SK-N-SH treated with all-trans-retinoic acid at 6 μM for 48 hours (cell line): ENCODE results near the gene PARVB.

Source experiments
- ATAC-seq: fragments of 200-7000 bp; cut with Tn5 transposase; 3 replicates; pipeline ENCODE4 v1.9.1; 2020; ENCODE audit warnings: mild to moderate bottlenecking, moderate library complexity
- ARNTL ChIP-seq: fragments of 450-650 bp; formaldehyde crosslinking; IDR thresholded peaks from 2 replicates; pipeline ENCODE4 v1.5.0; 2020; ENCODE audit warnings: low read depth, mild to moderate bottlenecking, moderate library complexity, borderline replicate concordance
- CREB5 ChIP-seq: fragments of 250-450 bp; sonication (Bioruptor Pico); IDR thresholded peaks from 2 replicates; pipeline ENCODE4 v1.5.1; 2020; ENCODE audit warnings: low read depth, mild to moderate bottlenecking, moderate library complexity
- CSDC2 ChIP-seq: fragments of 250-450 bp; sonication (Bioruptor Pico); IDR thresholded peaks from 2 replicates; pipeline ENCODE4 v1.5.0; 2020; ENCODE audit warnings: mild to moderate bottlenecking, moderate library complexity
- ESRRG ChIP-seq: fragments of 250-450 bp; sonication (Bioruptor Pico); IDR thresholded peaks from 2 replicates; pipeline ENCODE4 v1.6.1; 2021; ENCODE audit warnings: mild to moderate bottlenecking
- ISL1 ChIP-seq: fragments of 250-450 bp; sonication (Bioruptor Pico); IDR thresholded peaks from 2 replicates; pipeline ENCODE4 v2.1.2; 2022; ENCODE audit warnings: mild to moderate bottlenecking, moderate library complexity
- OSR1 ChIP-seq: fragments of 250-450 bp; sonication (Bioruptor Pico); IDR thresholded peaks from 2 replicates; pipeline ENCODE4 v1.8.0; 2022; ENCODE audit warnings: moderate library complexity, mild to moderate bottlenecking, inconsistent platforms
- PPARA ChIP-seq: fragments of 250-450 bp; sonication (Bioruptor Pico); IDR thresholded peaks from 2 replicates; pipeline ENCODE4 v1.5.0; 2020; ENCODE audit warnings: mild to moderate bottlenecking, borderline replicate concordance
- RARB ChIP-seq: fragments of 250-450 bp; sonication (Bioruptor Pico); IDR thresholded peaks from 2 replicates; pipeline ENCODE4 v1.8.0; 2021; ENCODE audit warnings: mild to moderate bottlenecking, moderate library complexity
- SNAI2 ChIP-seq: fragments of 250-450 bp; sonication (Bioruptor Pico); IDR thresholded peaks from 2 replicates; pipeline ENCODE4 v1.5.0; 2020; ENCODE audit warnings: mild to moderate bottlenecking, moderate library complexity
- TCF4 ChIP-seq: fragments of 250-450 bp; sonication (Bioruptor Pico); IDR thresholded peaks from 2 replicates; pipeline ENCODE4 v1.8.0; 2021; ENCODE audit warnings: mild to moderate bottlenecking, moderate library complexity, borderline replicate concordance
- TOX ChIP-seq: fragments of 250-450 bp; sonication (Bioruptor Pico); IDR thresholded peaks from 2 replicates; pipeline ENCODE4 v1.8.0; 2021; ENCODE audit warnings: mild to moderate bottlenecking, moderate library complexity, borderline replicate concordance
- ZC3H10 ChIP-seq: fragments of 250-450 bp; sonication (Bioruptor Pico); IDR thresholded peaks from 2 replicates; pipeline ENCODE4 v1.5.1; 2021; ENCODE audit warnings: mild to moderate bottlenecking, moderate library complexity
- ZFP3 ChIP-seq: fragments of 250-450 bp; sonication (Bioruptor Pico); IDR thresholded peaks from 2 replicates; pipeline ENCODE4 v1.5.0; 2020; ENCODE audit warnings: mild to moderate bottlenecking, moderate library complexity
- ZFP30 ChIP-seq: fragments of 450-650 bp; formaldehyde crosslinking; IDR thresholded peaks from 2 replicates; pipeline ENCODE4 v1.5.0; 2022; ENCODE audit warnings: mild to moderate bottlenecking, moderate library complexity
- ZNF565 ChIP-seq: fragments of 450-650 bp; formaldehyde crosslinking; conservative IDR thresholded peaks from 2 replicates; pipeline ENCODE4 v1.5.0; 2020; ENCODE audit warnings: low read depth, mild to moderate bottlenecking, moderate library complexity
- ZNF70 ChIP-seq: fragments of 450-650 bp; formaldehyde crosslinking; IDR thresholded peaks from 2 replicates; pipeline ENCODE4 v1.5.0; 2020; ENCODE audit warnings: mild to moderate bottlenecking, moderate library complexity
- ZNF8 ChIP-seq: fragments of 450-650 bp; formaldehyde crosslinking; IDR thresholded peaks from 2 replicates; pipeline ENCODE4 v1.5.0; 2020; ENCODE audit warnings: mild to moderate bottlenecking, moderate library complexity
- TF ChIP-seq, protein P1 (sequence below): fragments of 250-450 bp; sonication (Bioruptor Pico); IDR thresholded peaks from 2 replicates; pipeline ENCODE4 v1.8.0; 2020; ENCODE audit warnings: mild to moderate bottlenecking, moderate library complexity, borderline replicate concordance
- TF ChIP-seq, protein P2 (sequence below): fragments of 250-450 bp; sonication (Bioruptor Pico); IDR thresholded peaks from 2 replicates; pipeline ENCODE4 v1.8.0; 2021; ENCODE audit warnings: low read depth, mild to moderate bottlenecking, moderate library complexity, borderline replicate concordance
- TF ChIP-seq, protein P3 (sequence below): fragments of 250-450 bp; sonication (Bioruptor Pico); IDR thresholded peaks from 2 replicates; pipeline ENCODE4 v1.5.1; 2021; ENCODE audit warnings: mild to moderate bottlenecking, moderate library complexity

Gene PARVB

GRCh38 chr22:44026066-44026629 is 2.0 kb downstream of the PARVB start:
- no peak for ATAC-seq
- TF ChIP-seq TCF4 (CRISPR knock-in tag) (no peak), OSR1 (CRISPR knock-in tag) (no peak), ARNTL (no peak), ISL1 (CRISPR knock-in tag) (no peak), ZFP30 (CRISPR knock-in tag) (no peak), ESRRG (CRISPR knock-in tag) (no peak), ZNF8 (CRISPR knock-in tag) (no peak), SNAI2 (CRISPR knock-in tag) (no peak), PPARA (CRISPR knock-in tag) (no peak), ZC3H10 (CRISPR knock-in tag) (no peak), ZNF565 (CRISPR knock-in tag) (no peak), ZNF70 (CRISPR knock-in tag) (no peak)
- TF ChIP-seq, protein P1, sequence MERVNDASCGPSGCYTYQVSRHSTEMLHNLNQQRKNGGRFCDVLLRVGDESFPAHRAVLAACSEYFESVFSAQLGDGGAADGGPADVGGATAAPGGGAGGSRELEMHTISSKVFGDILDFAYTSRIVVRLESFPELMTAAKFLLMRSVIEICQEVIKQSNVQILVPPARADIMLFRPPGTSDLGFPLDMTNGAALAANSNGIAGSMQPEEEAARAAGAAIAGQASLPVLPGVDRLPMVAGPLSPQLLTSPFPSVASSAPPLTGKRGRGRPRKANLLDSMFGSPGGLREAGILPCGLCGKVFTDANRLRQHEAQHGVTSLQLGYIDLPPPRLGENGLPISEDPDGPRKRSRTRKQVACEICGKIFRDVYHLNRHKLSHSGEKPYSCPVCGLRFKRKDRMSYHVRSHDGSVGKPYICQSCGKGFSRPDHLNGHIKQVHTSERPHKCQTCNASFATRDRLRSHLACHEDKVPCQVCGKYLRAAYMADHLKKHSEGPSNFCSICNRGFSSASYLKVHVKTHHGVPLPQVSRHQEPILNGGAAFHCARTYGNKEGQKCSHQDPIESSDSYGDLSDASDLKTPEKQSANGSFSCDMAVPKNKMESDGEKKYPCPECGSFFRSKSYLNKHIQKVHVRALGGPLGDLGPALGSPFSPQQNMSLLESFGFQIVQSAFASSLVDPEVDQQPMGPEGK (CRISPR knock-in tag), result no peak

DNA sequence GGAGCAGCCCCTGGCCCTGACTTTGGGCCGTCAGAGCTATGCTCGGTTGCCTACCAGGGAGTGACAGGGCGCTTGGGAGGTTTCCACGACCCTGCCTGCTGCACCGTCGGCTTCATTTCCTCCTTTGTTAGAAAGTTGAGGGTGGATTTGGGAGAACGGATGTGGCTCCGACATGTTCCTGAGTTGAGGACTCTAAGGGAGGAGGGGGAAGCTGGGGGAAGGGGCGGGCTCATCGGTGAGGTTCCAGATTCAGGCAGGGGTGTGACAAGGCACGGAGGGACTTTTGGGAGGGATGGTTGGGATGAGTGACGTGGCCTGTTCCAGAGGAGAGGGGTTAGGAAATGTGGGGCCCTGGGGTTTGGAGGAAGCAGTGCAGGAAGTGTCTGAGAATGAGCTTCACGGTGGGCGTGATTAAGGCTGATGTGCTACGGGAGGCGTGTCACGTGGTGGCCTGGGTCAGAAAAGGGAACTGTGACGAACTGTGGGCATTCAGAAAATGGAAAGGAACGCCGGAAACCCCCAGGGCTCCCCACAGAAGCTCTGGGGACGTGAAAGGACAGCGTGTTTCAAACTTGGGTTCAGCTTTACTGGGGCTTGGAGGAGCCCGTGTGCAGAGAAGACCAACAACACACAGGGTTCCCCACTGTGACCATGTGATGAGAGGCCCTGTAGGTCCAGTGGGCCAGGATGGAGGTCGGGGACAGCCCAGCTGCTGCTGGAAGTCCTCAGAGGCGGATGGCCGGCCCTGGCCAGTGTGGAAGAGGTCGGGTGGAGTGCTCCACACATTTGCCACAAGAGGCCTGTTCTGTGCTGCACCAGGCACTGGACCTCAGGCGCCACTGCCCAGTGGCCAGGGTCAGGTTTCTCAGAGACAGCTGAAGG is 2.8 kb downstream of the PARVB start:
- no peak for ATAC-seq
- no peak for TF ChIP-seq ZNF8 (CRISPR knock-in tag)
- TF ChIP-seq ZFP3 (CRISPR knock-in tag), result no peak
- TF ChIP-seq, protein P1 (CRISPR knock-in tag), result no peak
- TF ChIP-seq, protein P2, sequence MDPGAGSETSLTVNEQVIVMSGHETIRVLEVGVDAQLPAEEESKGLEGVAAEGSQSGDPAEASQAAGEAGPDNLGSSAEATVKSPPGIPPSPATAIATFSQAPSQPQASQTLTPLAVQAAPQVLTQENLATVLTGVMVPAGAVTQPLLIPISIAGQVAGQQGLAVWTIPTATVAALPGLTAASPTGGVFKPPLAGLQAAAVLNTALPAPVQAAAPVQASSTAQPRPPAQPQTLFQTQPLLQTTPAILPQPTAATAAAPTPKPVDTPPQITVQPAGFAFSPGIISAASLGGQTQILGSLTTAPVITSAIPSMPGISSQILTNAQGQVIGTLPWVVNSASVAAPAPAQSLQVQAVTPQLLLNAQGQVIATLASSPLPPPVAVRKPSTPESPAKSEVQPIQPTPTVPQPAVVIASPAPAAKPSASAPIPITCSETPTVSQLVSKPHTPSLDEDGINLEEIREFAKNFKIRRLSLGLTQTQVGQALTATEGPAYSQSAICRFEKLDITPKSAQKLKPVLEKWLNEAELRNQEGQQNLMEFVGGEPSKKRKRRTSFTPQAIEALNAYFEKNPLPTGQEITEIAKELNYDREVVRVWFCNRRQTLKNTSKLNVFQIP (CRISPR knock-in tag), result no peak
- TF ChIP-seq ZFP30 (CRISPR knock-in tag), result no peak
- TF ChIP-seq CSDC2 (CRISPR knock-in tag), result no peak
- TF ChIP-seq, protein P3, sequence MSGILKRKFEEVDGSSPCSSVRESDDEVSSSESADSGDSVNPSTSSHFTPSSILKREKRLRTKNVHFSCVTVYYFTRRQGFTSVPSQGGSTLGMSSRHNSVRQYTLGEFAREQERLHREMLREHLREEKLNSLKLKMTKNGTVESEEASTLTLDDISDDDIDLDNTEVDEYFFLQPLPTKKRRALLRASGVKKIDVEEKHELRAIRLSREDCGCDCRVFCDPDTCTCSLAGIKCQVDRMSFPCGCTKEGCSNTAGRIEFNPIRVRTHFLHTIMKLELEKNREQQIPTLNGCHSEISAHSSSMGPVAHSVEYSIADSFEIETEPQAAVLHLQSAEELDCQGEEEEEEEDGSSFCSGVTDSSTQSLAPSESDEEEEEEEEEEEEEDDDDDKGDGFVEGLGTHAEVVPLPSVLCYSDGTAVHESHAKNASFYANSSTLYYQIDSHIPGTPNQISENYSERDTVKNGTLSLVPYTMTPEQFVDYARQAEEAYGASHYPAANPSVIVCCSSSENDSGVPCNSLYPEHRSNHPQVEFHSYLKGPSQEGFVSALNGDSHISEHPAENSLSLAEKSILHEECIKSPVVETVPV (CRISPR knock-in tag), result no peak
- no peak for TF ChIP-seq RARB (CRISPR knock-in tag)
- TF ChIP-seq ARNTL, result no peak
- TF ChIP-seq TOX (CRISPR knock-in tag), result no peak
- no peak for TF ChIP-seq OSR1 (CRISPR knock-in tag)
- TF ChIP-seq ISL1 (CRISPR knock-in tag), result no peak
- TF ChIP-seq ZC3H10 (CRISPR knock-in tag), result no peak
- no peak for TF ChIP-seq CREB5 (CRISPR knock-in tag)
- TF ChIP-seq TCF4 (CRISPR knock-in tag), result no peak
- no peak for TF ChIP-seq ZNF565 (CRISPR knock-in tag)
- no peak for TF ChIP-seq ESRRG (CRISPR knock-in tag)

- TF ChIP-seq PPARA (CRISPR knock-in tag) (no peak), ISL1 (CRISPR knock-in tag) (no peak)
- ATAC-seq, result no peak
Observed at GRCh38 chr22:44028091-44028490, 4.0 kb downstream of the PARVB start.
